HepG2 (cell line): ENCODE data around the gene RELB. TPM values are rescaled to one million over a fixed set of nuclear protein-coding genes. Genes with fewer than 3 reads are reported as not detected.

Source experiments
- AGO1 ChIP-seq: fragments of 200-400 bp; formaldehyde crosslinking; IDR thresholded peaks from 2 replicates; pipeline ENCODE4 v1.6.1; 2017; ENCODE audit warnings: mild to moderate bottlenecking, low read depth, low read length, moderate library complexity; ENCODE audit not compliant: poor library complexity, severe bottlenecking
- CREB1 ChIP-seq, 2 experiments: fragments of 450-650 bp in 1 of 2; IDR thresholded peaks; 2 replicates each; pipeline ENCODE4 v1.6.1; 2016 to 2017; ENCODE audit warnings: control low read depth in 1 of 2, mild to moderate bottlenecking in 1 of 2, missing compliant biosample characterization in 1 of 2, missing genetic modification characterization in 1 of 2
- ELF3 ChIP-seq: IDR thresholded peaks from 2 replicates; pipeline ENCODE4 v1.6.1; 2016; ENCODE audit warnings: missing genetic modification reagents, missing compliant biosample characterization
- FOXK2 ChIP-seq: fragments of 450-650 bp; IDR thresholded peaks from 2 replicates; pipeline ENCODE4 v1.6.1; 2016
- GPN1 ChIP-seq: sonication (generic); formaldehyde crosslinking; IDR thresholded peaks from 2 replicates; pipeline ENCODE4 v1.5.1; 2020; ENCODE audit warnings: missing genetic modification reagents, borderline replicate concordance
- HES4 ChIP-seq: sonication (generic); formaldehyde crosslinking; IDR thresholded peaks from 2 replicates; pipeline ENCODE4 v1.9.0; 2021; ENCODE audit warnings: mild to moderate bottlenecking, missing genetic modification reagents, borderline replicate concordance
- MED13 ChIP-seq: sonication (generic); formaldehyde crosslinking; IDR thresholded peaks from 2 replicates; pipeline ENCODE4 v1.5.0; 2020; ENCODE audit warnings: missing genetic modification reagents
- MXD3 ChIP-seq: IDR thresholded peaks from 2 replicates; pipeline ENCODE4 v1.6.1; 2016; ENCODE audit warnings: mild to moderate bottlenecking, missing biosample characterization, missing genetic modification reagents
- NR0B2 ChIP-seq: sonication (generic); formaldehyde crosslinking; IDR thresholded peaks from 2 replicates; pipeline ENCODE4 v1.4.0; 2020; ENCODE audit warnings: mild to moderate bottlenecking, missing genetic modification reagents
- STAT6 ChIP-seq: sonication (generic); formaldehyde crosslinking; IDR thresholded peaks from 2 replicates; pipeline ENCODE4 v1.4.0; 2020; ENCODE audit warnings: missing genetic modification reagents, mild to moderate bottlenecking, borderline replicate concordance
- ZBTB38 ChIP-seq: sonication (generic); formaldehyde crosslinking; IDR thresholded peaks from 2 replicates; pipeline ENCODE4 v1.5.1; 2020; ENCODE audit warnings: mild to moderate bottlenecking, missing genetic modification reagents
- ZNF446 ChIP-seq: sonication (generic); formaldehyde crosslinking; IDR thresholded peaks from 2 replicates; pipeline ENCODE4 v1.5.0; 2020; ENCODE audit warnings: mild to moderate bottlenecking, missing genetic modification reagents
- ZNF530 ChIP-seq: sonication (generic); formaldehyde crosslinking; IDR thresholded peaks from 2 replicates; pipeline ENCODE4 v1.5.0; 2020; ENCODE audit warnings: low read depth, mild to moderate bottlenecking, missing genetic modification reagents
- ZNF644 ChIP-seq: IDR thresholded peaks from 2 replicates; pipeline ENCODE4 v1.6.1; 2016; ENCODE audit warnings: low read depth
- ZNF879 ChIP-seq: sonication (generic); formaldehyde crosslinking; IDR thresholded peaks from 2 replicates; pipeline ENCODE4 v1.8.1; 2023; ENCODE audit warnings: missing genetic modification reagents
- ZNF891 ChIP-seq: sonication (generic); formaldehyde crosslinking; IDR thresholded peaks from 2 replicates; pipeline ENCODE4 v1.5.0; 2020; ENCODE audit warnings: mild to moderate bottlenecking, missing genetic modification reagents
- polyA plus RNA-seq, 8 experiments: library from polyadenylated mRNA; depleted of rRNA in 3 of 8; stranded (reverse) in 7 of 8; unstranded in 1 of 8; fragments of >200 nt; fragmentation: Illumina TruSeq in 4 of 8; extraction: Trizol in 4 of 8; gene quantifications; 2 replicates each; pipeline versions ENCODE4 v1.2.1 to v1.2.3, GENCODE V29; 2011 to 2016; ENCODE audit warnings: low read depth in 4 of 8, missing spikeins in 1 of 8, mixed read lengths in 1 of 8; ENCODE audit not compliant: insufficient read depth in 1 of 8
- total RNA-seq, 5 experiments: library from RNA; depleted of rRNA; stranded (reverse); fragments of >200 nt; fragmentation: Illumina TruSeq; extraction: Trizol; gene quantifications; 2 replicates each; pipeline ENCODE4 v1.2.3, GENCODE V29; 2016; ENCODE audit warnings: low read depth in 1 of 5
- TF ChIP-seq, protein P1 (sequence below): IDR thresholded peaks from 2 replicates; pipeline ENCODE4 v1.6.1; 2016
- TF ChIP-seq, protein P2 (sequence below): sonication (generic); formaldehyde crosslinking; IDR thresholded peaks from 2 replicates; pipeline ENCODE4 v1.4.0; 2020; ENCODE audit warnings: missing genetic modification reagents
- TF ChIP-seq, protein P3 (sequence below), 2 experiments: sonication (generic) in 1 of 2; formaldehyde crosslinking in 1 of 2; IDR thresholded peaks; 2 replicates each; pipeline versions ENCODE4 v1.5.1 to v1.6.1; 2011 to 2020; ENCODE audit warnings: borderline replicate concordance in 1 of 2, low read depth in 1 of 2, low read length in 1 of 2, mild to moderate bottlenecking in 1 of 2, missing genetic modification reagents in 1 of 2, moderate library complexity in 1 of 2

RELB gene
- total and polyA plus RNA-seq, 2 of the 13 experiments (the other 11 are each of a cell fraction or from before 2014, with no cell fraction given) = 1.9 to 3.5 TPM

- no peak for TF ChIP-seq ZNF891 (CRISPR knock-in tag)
- TF ChIP-seq, protein P1, sequence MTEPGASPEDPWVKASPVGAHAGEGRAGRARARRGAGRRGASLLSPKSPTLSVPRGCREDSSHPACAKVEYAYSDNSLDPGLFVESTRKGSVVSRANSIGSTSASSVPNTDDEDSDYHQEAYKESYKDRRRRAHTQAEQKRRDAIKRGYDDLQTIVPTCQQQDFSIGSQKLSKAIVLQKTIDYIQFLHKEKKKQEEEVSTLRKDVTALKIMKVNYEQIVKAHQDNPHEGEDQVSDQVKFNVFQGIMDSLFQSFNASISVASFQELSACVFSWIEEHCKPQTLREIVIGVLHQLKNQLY (CRISPR knock-in tag) = no peak
- TF ChIP-seq ZNF644 (CRISPR knock-in tag) = no peak
- no peak for TF ChIP-seq ZNF879
- TF ChIP-seq ZBTB38 (CRISPR knock-in tag) = no peak
- no peak for TF ChIP-seq MXD3 (CRISPR knock-in tag)
- peak; percentile 99 for TF ChIP-seq CREB1 (IDR thresholded peaks at IDR 0.05)
- peak; percentile 78 for TF ChIP-seq CREB1 (CRISPR knock-in tag; IDR thresholded peaks at IDR 0.05)
- TF ChIP-seq GPN1 (CRISPR knock-in tag) = no peak
- TF ChIP-seq MED13 = no peak
- TF ChIP-seq NR0B2 (CRISPR knock-in tag) = no peak
- TF ChIP-seq, protein P2, sequence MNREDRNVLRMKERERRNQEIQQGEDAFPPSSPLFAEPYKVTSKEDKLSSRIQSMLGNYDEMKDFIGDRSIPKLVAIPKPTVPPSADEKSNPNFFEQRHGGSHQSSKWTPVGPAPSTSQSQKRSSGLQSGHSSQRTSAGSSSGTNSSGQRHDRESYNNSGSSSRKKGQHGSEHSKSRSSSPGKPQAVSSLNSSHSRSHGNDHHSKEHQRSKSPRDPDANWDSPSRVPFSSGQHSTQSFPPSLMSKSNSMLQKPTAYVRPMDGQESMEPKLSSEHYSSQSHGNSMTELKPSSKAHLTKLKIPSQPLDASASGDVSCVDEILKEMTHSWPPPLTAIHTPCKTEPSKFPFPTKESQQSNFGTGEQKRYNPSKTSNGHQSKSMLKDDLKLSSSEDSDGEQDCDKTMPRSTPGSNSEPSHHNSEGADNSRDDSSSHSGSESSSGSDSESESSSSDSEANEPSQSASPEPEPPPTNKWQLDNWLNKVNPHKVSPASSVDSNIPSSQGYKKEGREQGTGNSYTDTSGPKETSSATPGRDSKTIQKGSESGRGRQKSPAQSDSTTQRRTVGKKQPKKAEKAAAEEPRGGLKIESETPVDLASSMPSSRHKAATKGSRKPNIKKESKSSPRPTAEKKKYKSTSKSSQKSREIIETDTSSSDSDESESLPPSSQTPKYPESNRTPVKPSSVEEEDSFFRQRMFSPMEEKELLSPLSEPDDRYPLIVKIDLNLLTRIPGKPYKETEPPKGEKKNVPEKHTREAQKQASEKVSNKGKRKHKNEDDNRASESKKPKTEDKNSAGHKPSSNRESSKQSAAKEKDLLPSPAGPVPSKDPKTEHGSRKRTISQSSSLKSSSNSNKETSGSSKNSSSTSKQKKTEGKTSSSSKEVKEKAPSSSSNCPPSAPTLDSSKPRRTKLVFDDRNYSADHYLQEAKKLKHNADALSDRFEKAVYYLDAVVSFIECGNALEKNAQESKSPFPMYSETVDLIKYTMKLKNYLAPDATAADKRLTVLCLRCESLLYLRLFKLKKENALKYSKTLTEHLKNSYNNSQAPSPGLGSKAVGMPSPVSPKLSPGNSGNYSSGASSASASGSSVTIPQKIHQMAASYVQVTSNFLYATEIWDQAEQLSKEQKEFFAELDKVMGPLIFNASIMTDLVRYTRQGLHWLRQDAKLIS (CRISPR knock-in tag) = no peak
- no peak for TF ChIP-seq ELF3 (CRISPR knock-in tag)
- TF ChIP-seq, protein P3, sequence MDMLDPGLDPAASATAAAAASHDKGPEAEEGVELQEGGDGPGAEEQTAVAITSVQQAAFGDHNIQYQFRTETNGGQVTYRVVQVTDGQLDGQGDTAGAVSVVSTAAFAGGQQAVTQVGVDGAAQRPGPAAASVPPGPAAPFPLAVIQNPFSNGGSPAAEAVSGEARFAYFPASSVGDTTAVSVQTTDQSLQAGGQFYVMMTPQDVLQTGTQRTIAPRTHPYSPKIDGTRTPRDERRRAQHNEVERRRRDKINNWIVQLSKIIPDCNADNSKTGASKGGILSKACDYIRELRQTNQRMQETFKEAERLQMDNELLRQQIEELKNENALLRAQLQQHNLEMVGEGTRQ (IDR thresholded peaks at IDR 0.05; ENCODE audit: low read depth, low read length) = peak; percentile 86
- TF ChIP-seq, protein P3 (CRISPR knock-in tag; IDR thresholded peaks at IDR 0.05; ENCODE audit: borderline replicate concordance) = peak; percentile 90; the same call in 1 of the 2 replicates
- no peak for TF ChIP-seq ZNF530 (CRISPR knock-in tag)
- TF ChIP-seq STAT6 (CRISPR knock-in tag) = no peak
- TF ChIP-seq AGO1 = no peak
- no peak for TF ChIP-seq FOXK2
- no peak for TF ChIP-seq ZNF446 (CRISPR knock-in tag)
- no peak for TF ChIP-seq HES4 (CRISPR knock-in tag)
Measured at GRCh38 chr19:45001087-45001739, at the start of gene RELB (continued).
